HepG2 (cell line): ENCODE measurements around the gene NXT1. TPM values are rescaled to one million over a fixed set of nuclear protein-coding genes. Genes with fewer than 3 reads are reported as not detected.

Experiments used
- ATAC-seq: fragments of 200-7000 bp; cut with Tn5 transposase; 3 replicates; pipeline ENCODE4 v1.9.1; 2020; ENCODE audit warnings: mild to moderate bottlenecking, moderate library complexity
- BruUV-seq: library from RNA; stranded (reverse); fragments of 400-500 nt; replicated peaks from 2 replicates; lab custom pipeline; 2021; lab: Mats Ljungman, UMichigan
- CTCF ChIA-PET: fragments of 300-600 bp; formaldehyde crosslinking; extraction: SDS; loops from one replicate; lab custom pipeline; 2021; ENCODE audit warnings: low total read pairs, inconsistent platforms, low intra/inter-chr PET ratio; lab: Yijun Ruan, JAX
- POLR2A ChIA-PET: fragments of 350-600 bp; sonication (Branson Sonifier 250); formaldehyde crosslinking; loops from one replicate; lab custom pipeline; 2020; ENCODE audit warnings: antibody characterized with exemption, inconsistent platforms; lab: Yijun Ruan, JAX
- DNase-seq: peaks from one replicate; pipeline ENCODE4 v3.0.0-alpha.2; 2015; ENCODE audit warnings: low spot score
- FAIRE-seq: peaks from 3 replicates; lab custom pipeline; 2011; peaks lifted over from hg19 to GRCh38; lab: Jason Lieb, UNC
- H2AFZ ChIP-seq: one replicate; pipeline ENCODE4 v1.6.1; 2011; ENCODE audit warnings: low read length, inconsistent platforms
- H3K27ac ChIP-seq: fragments of 300-600 bp; 3 replicates; pipeline ENCODE4 v1.8.0; 2011; ENCODE audit warnings: mixed run types, mild to moderate bottlenecking, mixed read lengths, low read length, inconsistent platforms; ENCODE audit not compliant: insufficient read depth; ENCODE audit errors: extremely low read length
- H3K27me3 ChIP-seq, 2 experiments: fragments of 200-600 bp in 1 of 2; 2 replicates in 1 of 2; 3 replicates in 1 of 2; pipeline versions ENCODE4 v1.6.0 to v1.8.0; 2011; ENCODE audit warnings: low read length in 2 of 2, mild to moderate bottlenecking in 2 of 2, moderate library complexity in 2 of 2, inconsistent platforms in 1 of 2; ENCODE audit not compliant: insufficient read depth in 2 of 2, control insufficient read depth in 1 of 2
- H3K36me3 ChIP-seq, 2 experiments: fragments of 200-600 bp in 1 of 2; replicated peaks in 1 of 2; 2 replicates in 1 of 2; 3 replicates in 1 of 2; pipeline versions ENCODE4 v1.5.1 to v1.8.0; 2011; ENCODE audit warnings: low read length in 2 of 2, inconsistent platforms in 1 of 2; ENCODE audit not compliant: insufficient read depth in 2 of 2, control insufficient read depth in 1 of 2
- H3K4me1 ChIP-seq: 2 replicates; pipeline ENCODE4 v1.5.1; 2012; ENCODE audit warnings: low read length, inconsistent platforms; ENCODE audit not compliant: insufficient read depth
- H3K4me2 ChIP-seq: 2 replicates; pipeline ENCODE4 v1.6.0; 2011; ENCODE audit warnings: low read depth, low read length, inconsistent platforms
- H3K4me3 ChIP-seq, 3 experiments: fragments of 200-600 bp in 1 of 3; sonication (generic), shearing (Covaris generic) in 1 of 3; replicated peaks in 1 of 3; 2 replicates each; pipeline ENCODE4 v1.5.1; 2011 to 2016; ENCODE audit warnings: low read length in 3 of 3, inconsistent platforms in 2 of 3, low read depth in 2 of 3, mild to moderate bottlenecking in 2 of 3, control low read depth in 1 of 3, mixed read lengths in 1 of 3; ENCODE audit not compliant: insufficient read depth in 1 of 3
- H3K79me2 ChIP-seq: one replicate; pipeline ENCODE4 v1.6.1; 2011; ENCODE audit warnings: low read length, inconsistent platforms; ENCODE audit not compliant: insufficient read depth
- H3K9ac ChIP-seq: 2 replicates; pipeline ENCODE4 v1.6.0; 2011; ENCODE audit warnings: mild to moderate bottlenecking, low read depth, low read length, inconsistent platforms; ENCODE audit not compliant: insufficient read depth
- H3K9me3 ChIP-seq: 2 replicates; pipeline ENCODE4 v1.5.1; 2012; ENCODE audit warnings: mild to moderate bottlenecking, low read length
- H4K20me1 ChIP-seq: 2 replicates; pipeline ENCODE4 v1.6.0; 2011; ENCODE audit warnings: inconsistent platforms, mild to moderate bottlenecking, low read length, moderate library complexity; ENCODE audit not compliant: insufficient read depth
- LCORL ChIP-seq, 2 experiments: fragments of 450-650 bp in 1 of 2; sonication (generic) in 1 of 2; formaldehyde crosslinking in 1 of 2; IDR thresholded peaks; 2 replicates each; pipeline versions ENCODE4 v1.5.0 to v1.6.1; 2017 to 2020; ENCODE audit warnings: antibody characterized with exemption in 1 of 2, missing genetic modification reagents in 1 of 2
- PREB ChIP-seq: sonication (generic); formaldehyde crosslinking; IDR thresholded peaks from 2 replicates; pipeline ENCODE4 v1.4.0; 2020; ENCODE audit warnings: missing genetic modification reagents
- SOX6 ChIP-seq, 2 experiments: fragments of 450-650 bp in 1 of 2; sonication (generic) in 1 of 2; formaldehyde crosslinking in 1 of 2; IDR thresholded peaks; 2 replicates each; pipeline versions ENCODE4 v1.4.0 to v1.6.1; 2017 to 2020; ENCODE audit warnings: antibody characterized with exemption in 1 of 2, mild to moderate bottlenecking in 1 of 2, missing genetic modification reagents in 1 of 2
- ZBTB40 ChIP-seq, 2 experiments: fragments of 450-650 bp in 1 of 2; sonication (generic) in 1 of 2; formaldehyde crosslinking in 1 of 2; IDR thresholded peaks; 2 replicates each; pipeline versions ENCODE4 v1.6.1 to v1.8.0; 2016 to 2022; ENCODE audit warnings: antibody characterized with exemption in 1 of 2, mild to moderate bottlenecking in 1 of 2, missing genetic modification reagents in 1 of 2
- WGBS: methylation state at CpG from one replicate; pipeline ENCODE4 v1.1.6; 2017; ENCODE audit warnings: low lambda C conversion rate; 5-methylcytosine and 5-hydroxymethylcytosine counted together
- in situ Hi-C: cut with HindIII; loops from 2 replicates; pipeline ENCODE4 v1.10.0; 2017; ENCODE audit warnings: low pct_unique_long_range_greater_than_20kb; ENCODE audit not compliant: extremely low pct_ligation_motif_present
- intact Hi-C: fragments of 100-400 bp; cut with micrococcal nuclease; formaldehyde crosslinking; loops from one replicate; pipeline ENCODE4 v1.10.0; 2022; ENCODE audit not compliant: unreplicated experiment
- polyA plus RNA-seq, 8 experiments: library from polyadenylated mRNA; depleted of rRNA in 3 of 8; stranded (reverse) in 7 of 8; unstranded in 1 of 8; fragments of >200 nt; fragmentation: Illumina TruSeq in 4 of 8; extraction: Trizol in 4 of 8; gene quantifications; 2 replicates each; pipeline versions ENCODE4 v1.2.1 to v1.2.3, GENCODE V29; 2011 to 2016; ENCODE audit warnings: low read depth in 4 of 8, missing spikeins in 1 of 8, mixed read lengths in 1 of 8; ENCODE audit not compliant: insufficient read depth in 1 of 8
- total RNA-seq, 5 experiments: library from RNA; depleted of rRNA; stranded (reverse); fragments of >200 nt; fragmentation: Illumina TruSeq; extraction: Trizol; gene quantifications; 2 replicates each; pipeline ENCODE4 v1.2.3, GENCODE V29; 2016; ENCODE audit warnings: low read depth in 1 of 5

The NXT1 gene
- total and polyA plus RNA-seq, 2 of the 13 experiments (the other 11 are each of a cell fraction or from before 2014, with no cell fraction given) = 35.6 to 65.9 TPM

DNA sequence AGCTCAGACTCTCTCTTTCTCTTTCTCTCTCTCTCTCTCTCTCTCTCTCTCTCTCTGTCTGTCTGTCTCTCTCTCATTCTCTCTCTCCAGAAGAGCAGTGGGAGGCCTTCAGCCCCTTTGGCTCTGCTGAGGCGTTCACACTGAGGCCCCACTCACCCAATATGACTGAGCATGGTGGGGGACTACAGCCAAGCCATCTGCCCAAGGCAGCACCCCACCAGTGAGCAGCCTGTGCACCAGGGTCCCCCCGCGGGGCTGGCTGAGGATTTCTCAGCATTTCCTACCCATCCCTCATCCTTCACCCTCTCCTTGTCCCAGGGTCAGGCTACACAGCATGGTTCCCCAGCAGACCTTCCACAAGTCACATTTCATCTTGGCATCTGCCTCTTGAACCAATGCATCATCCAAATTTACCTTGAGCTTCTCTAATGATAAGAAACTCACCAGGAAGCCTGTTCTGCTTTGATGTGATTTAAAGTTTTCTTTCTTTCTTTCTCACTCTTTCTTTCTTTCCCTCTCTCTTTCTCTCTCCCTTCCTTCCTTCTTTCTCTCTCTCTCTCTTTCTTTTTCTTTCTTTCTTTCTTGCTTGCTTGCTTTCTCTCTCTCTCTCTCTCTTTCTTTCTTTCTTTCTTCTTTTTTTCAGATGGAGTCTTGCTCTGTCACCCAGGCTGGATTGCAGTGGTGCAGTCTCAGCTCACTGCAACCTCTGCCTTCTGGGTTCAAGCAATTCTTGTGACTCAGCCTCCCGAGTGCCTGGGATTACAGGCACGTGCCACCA is 47.1 kb upstream of the NXT1 start:
- Histone ChIP-seq H3K36me3 (no peaks in the 10 kb centered on the region), H3K79me2 (no peaks in the 10 kb centered on the region), H2AFZ (no peak overlapping the region), H3K9me3 (no peaks in the 10 kb centered on the region), H3K9ac (no peak overlapping the region), H3K4me1 (no peaks in the 10 kb centered on the region), H3K4me3 (no peak overlapping the region), H3K4me2 (no peak overlapping the region), H4K20me1 (no peaks in the 10 kb centered on the region), H3K27ac (no peak overlapping the region), H3K27me3 (no peaks in the 10 kb centered on the region; a peak in 1 of 5 replicates)
- 5% methylated on average over 5 of the region's 5 CpGs for WGBS
- BruUV-seq = no TSS peak
- in situ Hi-C loops = no loop called here
- DNase-seq (no peak), FAIRE-seq (no peak), ATAC-seq (no peak)
- CTCF ChIA-PET = no interaction called here
- POLR2A ChIA-PET = no interaction called here
- intact Hi-C loops = no loop called here
- 0 out of 2 replicates have a peak, but pooled peaks have one; percentile 22 for TF ChIP-seq LCORL (IDR thresholded peaks at IDR 0.05)
- no peak for TF ChIP-seq LCORL (CRISPR knock-in tag; IDR thresholded peaks at IDR 0.05)
- TF ChIP-seq ZBTB40 (IDR thresholded peaks at IDR 0.05) = peak; percentile 30; the same call in 1 of the 2 replicates
- no peak for TF ChIP-seq ZBTB40 (CRISPR knock-in tag; IDR thresholded peaks at IDR 0.05)
- peak; percentile 72; the same call in 1 of the 2 replicates for TF ChIP-seq SOX6 (IDR thresholded peaks at IDR 0.05)
- no peak for TF ChIP-seq SOX6 (CRISPR knock-in tag; IDR thresholded peaks at IDR 0.05)
- TF ChIP-seq PREB (CRISPR knock-in tag) = no peak
